Measurements from ENCODE around the gene IRF5.

The IRF5 gene

GRCh38 chr7:128917122-128917521 is 20.6 kb upstream of the IRF5 start:
- Histone ChIP-seq H3K4me3 (ENCODE audit: low read length) (no peak overlapping the region), H3K9me3 (ENCODE audit: control insufficient read depth, low read length) (no peaks in the 10 kb centered on the region), H3K27me3 (replicated peaks; ENCODE audit: control insufficient read depth, insufficient read depth, low read length) (peaks cover 66% of the 10 kb centered on the region), H3K9ac (ENCODE audit: low read length) (no peak overlapping the region), H3K4me1 (ENCODE audit: control insufficient read depth, insufficient read depth, low read length) (no peaks in the 10 kb centered on the region), H3K36me3 (ENCODE audit: control insufficient read depth, insufficient read depth, low read length, severe bottlenecking) (no peaks in the 10 kb centered on the region)
- DNase-seq (ENCODE audit: low read depth), result no peak

GRCh38 chr7:128918016-128918665 is 19.6 kb upstream of the IRF5 start:
- H3K4me1 ChIP-seq (ENCODE audit: control insufficient read depth, insufficient read depth, low read length), result no peaks in the 10 kb centered on the region
- H3K9ac ChIP-seq (ENCODE audit: low read length), result no peak overlapping the region
- H3K36me3 ChIP-seq (ENCODE audit: control insufficient read depth, insufficient read depth, low read length, severe bottlenecking), result no peaks in the 10 kb centered on the region
- no peak overlapping the region for H3K4me3 ChIP-seq (ENCODE audit: low read length)
- no peak for DNase-seq (ENCODE audit: low read depth)
- H3K27me3 ChIP-seq (replicated peaks; ENCODE audit: control insufficient read depth, insufficient read depth, low read length), result peaks cover 74% of the 10 kb centered on the region
- no peaks in the 10 kb centered on the region for H3K9me3 ChIP-seq (ENCODE audit: control insufficient read depth, low read length)

GRCh38 chr7:128919241-128919640 is 18.5 kb upstream of the IRF5 start:
- peaks cover 75% of the 10 kb centered on the region for H3K27me3 ChIP-seq (replicated peaks; ENCODE audit: control insufficient read depth, insufficient read depth, low read length)
- H3K9me3 ChIP-seq (ENCODE audit: control insufficient read depth, low read length), result no peaks in the 10 kb centered on the region
- H3K36me3 ChIP-seq (ENCODE audit: control insufficient read depth, insufficient read depth, low read length, severe bottlenecking), result no peaks in the 10 kb centered on the region
- no peak for DNase-seq (ENCODE audit: low read depth)
- H3K4me1 ChIP-seq (ENCODE audit: control insufficient read depth, insufficient read depth, low read length), result no peaks in the 10 kb centered on the region
- no peak overlapping the region for H3K9ac ChIP-seq (ENCODE audit: low read length)
- no peak overlapping the region for H3K4me3 ChIP-seq (ENCODE audit: low read length)

GRCh38 chr7:128919881-128920799 is 17.6 kb upstream of the IRF5 start:
- Histone ChIP-seq H3K9me3 (ENCODE audit: control insufficient read depth, low read length) (no peaks in the 10 kb centered on the region), H3K4me1 (ENCODE audit: control insufficient read depth, insufficient read depth, low read length) (no peaks in the 10 kb centered on the region), H3K36me3 (ENCODE audit: control insufficient read depth, insufficient read depth, low read length, severe bottlenecking) (no peaks in the 10 kb centered on the region), H3K27me3 (replicated peaks; ENCODE audit: control insufficient read depth, insufficient read depth, low read length) (peaks cover 69% of the 10 kb centered on the region), H3K4me3 (ENCODE audit: low read length) (no peak overlapping the region), H3K9ac (ENCODE audit: low read length) (no peak overlapping the region)
- no peak for DNase-seq (ENCODE audit: low read depth)

- no peak for DNase-seq (ENCODE audit: low read depth)
- Histone ChIP-seq H3K9me3 (ENCODE audit: control insufficient read depth, low read length) (no peaks in the 10 kb centered on the region), H3K4me1 (ENCODE audit: control insufficient read depth, insufficient read depth, low read length) (no peaks in the 10 kb centered on the region), H3K36me3 (ENCODE audit: control insufficient read depth, insufficient read depth, low read length, severe bottlenecking) (no peaks in the 10 kb centered on the region), H3K27me3 (replicated peaks; ENCODE audit: control insufficient read depth, insufficient read depth, low read length) (peaks cover 69% of the 10 kb centered on the region), H3K4me3 (ENCODE audit: low read length) (no peak overlapping the region), H3K9ac (ENCODE audit: low read length) (no peak overlapping the region)
Observed at GRCh38 chr7:128920913-128921582, 16.7 kb upstream of the IRF5 start.

GRCh38 chr7:128921866-128922440 is 15.8 kb upstream of the IRF5 start:
- Histone ChIP-seq H3K9me3 (ENCODE audit: control insufficient read depth, low read length) (no peaks in the 10 kb centered on the region), H3K9ac (ENCODE audit: low read length) (no peak overlapping the region), H3K27me3 (replicated peaks; ENCODE audit: control insufficient read depth, insufficient read depth, low read length) (peaks cover 60% of the 10 kb centered on the region), H3K4me3 (ENCODE audit: low read length) (no peak overlapping the region), H3K4me1 (ENCODE audit: control insufficient read depth, insufficient read depth, low read length) (no peaks in the 10 kb centered on the region), H3K36me3 (ENCODE audit: control insufficient read depth, insufficient read depth, low read length, severe bottlenecking) (no peaks in the 10 kb centered on the region)
- no peak for DNase-seq (ENCODE audit: low read depth)

- Histone ChIP-seq H3K4me1 (ENCODE audit: control insufficient read depth, insufficient read depth, low read length) (no peaks in the 10 kb centered on the region), H3K9ac (ENCODE audit: low read length) (no peak overlapping the region), H3K4me3 (ENCODE audit: low read length) (no peak overlapping the region), H3K27me3 (replicated peaks; ENCODE audit: control insufficient read depth, insufficient read depth, low read length) (peaks cover 57% of the 10 kb centered on the region), H3K36me3 (ENCODE audit: control insufficient read depth, insufficient read depth, low read length, severe bottlenecking) (no peaks in the 10 kb centered on the region), H3K9me3 (ENCODE audit: control insufficient read depth, low read length) (no peaks in the 10 kb centered on the region)
- DNase-seq (ENCODE audit: low read depth), result no peak
Observed at GRCh38 chr7:128922496-128923410, 15.0 kb upstream of the IRF5 start.

GRCh38 chr7:128923411-128923800 is 14.3 kb upstream of the IRF5 start:
- no peak for DNase-seq (ENCODE audit: low read depth)
- H3K27me3 ChIP-seq (replicated peaks; ENCODE audit: control insufficient read depth, insufficient read depth, low read length), result peaks cover 51% of the 10 kb centered on the region
- H3K4me1 ChIP-seq (ENCODE audit: control insufficient read depth, insufficient read depth, low read length), result no peaks in the 10 kb centered on the region
- no peak overlapping the region for H3K9ac ChIP-seq (ENCODE audit: low read length)
- H3K36me3 ChIP-seq (ENCODE audit: control insufficient read depth, insufficient read depth, low read length, severe bottlenecking), result no peaks in the 10 kb centered on the region
- no peaks in the 10 kb centered on the region for H3K9me3 ChIP-seq (ENCODE audit: control insufficient read depth, low read length)
- H3K4me3 ChIP-seq (ENCODE audit: low read length), result no peak overlapping the region

- H3K9ac ChIP-seq (ENCODE audit: low read length), result no peak overlapping the region
- H3K4me3 ChIP-seq (ENCODE audit: low read length), result no peak overlapping the region
- H3K4me1 ChIP-seq (ENCODE audit: control insufficient read depth, insufficient read depth, low read length), result no peaks in the 10 kb centered on the region
- no peak for DNase-seq (ENCODE audit: low read depth)
- peaks cover 41% of the 10 kb centered on the region for H3K27me3 ChIP-seq (replicated peaks; ENCODE audit: control insufficient read depth, insufficient read depth, low read length)
- H3K36me3 ChIP-seq (ENCODE audit: control insufficient read depth, insufficient read depth, low read length, severe bottlenecking), result no peaks in the 10 kb centered on the region
- H3K9me3 ChIP-seq (ENCODE audit: control insufficient read depth, low read length), result no peaks in the 10 kb centered on the region
Observed at GRCh38 chr7:128924707-128925588, 12.8 kb upstream of the IRF5 start.

Data from adipocyte (in vitro differentiated cells).